GM21737 (cell line): Measurements from ENCODE around the gene NUP88.

Experiments used
- ATAC-seq: cut with Tn5 transposase; IDR thresholded peaks from one replicate; pipeline ENCODE4 v1.9.1; 2021; ENCODE audit warnings: mild to moderate bottlenecking, moderate library complexity; ENCODE audit not compliant: unreplicated experiment

Gene NUP88

GRCh38 chr17:5419959-5420653, 644 bp upstream of the NUP88 start, which contains the start of gene RPAIN:
Gene RPAIN (plus strand): TSS chr17:5420182. CDS start chr17:5420211, 29 bp downstream.
- peak; percentile 45 for ATAC-seq

- peak; percentile 34 for ATAC-seq
These were observed 555 bp downstream of the NUP88 start for GRCh38 chr17:5418858-5419355.

- ATAC-seq, result no peak
These were observed 2.6 kb downstream of the NUP88 start for GRCh38 chr17:5416901-5417300.

GRCh38 chr17:5413682-5414081, 5.8 kb downstream of the NUP88 start:
- ATAC-seq, result no peak

- no peak for ATAC-seq
These were observed 8.7 kb downstream of the NUP88 start for GRCh38 chr17:5410594-5411272.

- ATAC-seq, result no peak
These were observed 11.3 kb downstream of the NUP88 start for GRCh38 chr17:5408186-5408585.

- no peak for ATAC-seq
These were observed 14.1 kb downstream of the NUP88 start for GRCh38 chr17:5405400-5405799.

- no peak for ATAC-seq
These were observed 19.7 kb downstream of the NUP88 start for GRCh38 chr17:5399767-5400166.

GRCh38 chr17:5396612-5397011, 22.9 kb downstream of the NUP88 start:
- no peak for ATAC-seq

GRCh38 chr17:5391678-5392077, 27.8 kb downstream of the NUP88 start:
- ATAC-seq, result no peak

GRCh38 chr17:5381542-5381941, 37.9 kb downstream of the NUP88 start:
- no peak for ATAC-seq

- ATAC-seq, result no peak
These were observed 38.8 kb downstream of the NUP88 start for GRCh38 chr17:5380491-5381135.

GRCh38 chr17:5379351-5380107, 39.9 kb downstream of the NUP88 start:
- no peak for ATAC-seq

- no peak for ATAC-seq
These were observed 40.8 kb downstream of the NUP88 start for GRCh38 chr17:5378566-5379207.

GRCh38 chr17:5373112-5373511, 46.4 kb downstream of the NUP88 start:
- ATAC-seq, result peak; percentile 64

GRCh38 chr17:5370411-5370810, 49.1 kb downstream of the NUP88 start:
- no peak for ATAC-seq

- no peak for ATAC-seq
These were observed 53.6 kb downstream of the NUP88 start for GRCh38 chr17:5365831-5366230.

- no peak for ATAC-seq
These were observed 54.8 kb downstream of the NUP88 start for GRCh38 chr17:5364696-5365095.

GRCh38 chr17:5364156-5364555, 55.3 kb downstream of the NUP88 start:
- ATAC-seq, result no peak

GRCh38 chr17:5362162-5362811, 57.2 kb downstream of the NUP88 start:
- no peak for ATAC-seq
